DND-41 (cell line): ENCODE results near the gene ZNF222.

Experiments
- ATAC-seq: fragments of 200-7000 bp; cut with Tn5 transposase; 3 replicates; pipeline ENCODE4 v1.9.1; 2021; ENCODE audit warnings: low read depth; ENCODE audit not compliant: insufficient read depth
- DNase-seq: peaks from one replicate; pipeline ENCODE4 v3.0.0-alpha.2; 2020
- H2AFZ ChIP-seq: 2 replicates; pipeline ENCODE4 v1.6.0; 2012; ENCODE audit warnings: low read depth, low read length
- H3K27ac ChIP-seq: 2 replicates; pipeline ENCODE4 v1.5.1; 2012; ENCODE audit warnings: low read length, inconsistent platforms
- H3K27me3 ChIP-seq: fragments of 200-600 bp; sonication (generic); 2 replicates; pipeline ENCODE4 v1.6.0; 2012; ENCODE audit warnings: low read length, mild to moderate bottlenecking, inconsistent platforms; ENCODE audit not compliant: insufficient read depth, poor library complexity
- H3K36me3 ChIP-seq: 2 replicates; pipeline ENCODE4 v1.5.1; 2012; ENCODE audit warnings: low read length, inconsistent platforms; ENCODE audit not compliant: insufficient read depth
- H3K4me1 ChIP-seq: 2 replicates; pipeline ENCODE4 v1.5.1; 2012; ENCODE audit warnings: mild to moderate bottlenecking, low read length; ENCODE audit not compliant: insufficient read depth
- H3K4me2 ChIP-seq: 2 replicates; pipeline ENCODE4 v1.6.0; 2012; ENCODE audit warnings: mild to moderate bottlenecking, moderate library complexity, low read length, inconsistent platforms; ENCODE audit not compliant: insufficient read depth
- H3K4me3 ChIP-seq, 2 experiments: fragments of 200-600 bp in 1 of 2; shearing (Covaris generic) in 1 of 2; 2 replicates each; pipeline ENCODE4 v1.5.1; 2012 to 2016; ENCODE audit warnings: inconsistent platforms in 2 of 2, low read length in 2 of 2, mild to moderate bottlenecking in 2 of 2, low read depth in 1 of 2, moderate library complexity in 1 of 2
- H3K79me2 ChIP-seq: 2 replicates; pipeline ENCODE4 v1.6.0; 2012; ENCODE audit warnings: low read length, inconsistent platforms; ENCODE audit not compliant: insufficient read depth
- H3K9ac ChIP-seq: 2 replicates; pipeline ENCODE4 v1.6.0; 2012; ENCODE audit warnings: low read depth, mild to moderate bottlenecking, inconsistent platforms, low read length, moderate library complexity
- H3K9me3 ChIP-seq: 2 replicates; pipeline ENCODE4 v1.5.1; 2012; ENCODE audit warnings: low read length, moderate library complexity, mild to moderate bottlenecking, inconsistent platforms; ENCODE audit not compliant: insufficient read depth, severe bottlenecking
- H4K20me1 ChIP-seq: 2 replicates; pipeline ENCODE4 v1.6.0; 2012; ENCODE audit warnings: low read length; ENCODE audit not compliant: insufficient read depth
- EZH2 ChIP-seq: IDR thresholded peaks from 3 replicates; pipeline ENCODE4 v1.6.1; 2012; ENCODE audit warnings: borderline replicate concordance, low read depth, mild to moderate bottlenecking, moderate library complexity, low read length, inconsistent platforms; ENCODE audit not compliant: severe bottlenecking
- TF ChIP-seq, protein P1 (sequence below): IDR thresholded peaks from 2 replicates; pipeline ENCODE4 v1.5.1; 2012; ENCODE audit warnings: borderline replicate concordance, low read length, moderate library complexity, mild to moderate bottlenecking; ENCODE audit not compliant: poor library complexity, severe bottlenecking; ENCODE audit errors: extremely low read depth

Gene ZNF222

DNA sequence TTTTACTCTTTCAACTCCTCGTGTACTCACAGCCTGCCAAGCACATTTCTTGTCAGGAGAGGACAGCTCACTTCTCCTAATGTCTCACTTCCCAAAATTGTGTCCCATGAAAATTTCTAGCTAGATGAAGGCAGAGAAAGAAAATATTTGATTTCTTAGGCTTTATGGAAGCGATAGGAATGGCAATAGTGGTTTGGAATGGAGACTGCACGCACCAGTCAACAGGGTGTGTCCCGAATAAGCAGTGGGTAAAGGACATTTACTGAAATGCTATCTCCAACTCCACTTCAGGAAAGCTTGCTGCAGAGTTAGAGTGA lies 321 bp upstream of the ZNF222 start:
- H3K9me3 ChIP-seq = peaks cover 4% of the 10 kb centered on the region
- no peaks in the 10 kb centered on the region for H4K20me1 ChIP-seq
- H3K4me1 ChIP-seq = peaks cover 23% of the 10 kb centered on the region
- H3K4me2 ChIP-seq = peak overlapping the region; percentile 84
- H3K9ac ChIP-seq = peak overlapping the region; percentile 66
- ATAC-seq (no peak), DNase-seq (no peak)
- peaks cover 19% of the 10 kb centered on the region for H3K79me2 ChIP-seq
- peak overlapping the region; percentile 73 for H3K27ac ChIP-seq
- TF ChIP-seq EZH2 = no peak
- H2AFZ ChIP-seq = peak overlapping the region; percentile 97
- H3K4me3 ChIP-seq = peak overlapping the region; percentile 52 to 77; a peak in 3 of 4 replicates
- H3K27me3 ChIP-seq = no peaks in the 10 kb centered on the region
- H3K36me3 ChIP-seq = peaks cover 33% of the 10 kb centered on the region

DNA sequence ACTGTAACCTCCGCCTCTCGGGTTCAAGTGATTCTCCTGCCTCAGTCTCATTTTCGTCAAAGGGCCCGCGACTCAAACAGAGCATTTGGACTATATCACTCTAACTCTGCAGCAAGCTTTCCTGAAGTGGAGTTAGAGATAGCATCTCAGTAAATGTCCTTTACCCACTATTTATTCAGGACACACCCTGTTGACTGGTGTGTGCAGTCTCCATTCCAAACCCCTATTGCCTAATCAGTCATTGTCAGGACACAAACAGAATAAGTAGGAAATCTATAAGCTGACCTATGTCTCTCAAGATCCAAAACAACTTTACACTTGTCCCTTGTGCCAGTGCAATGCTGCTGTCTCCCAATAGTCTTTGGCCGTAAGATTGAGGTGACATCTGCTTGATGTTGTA lies 1.4 kb downstream of the ZNF222 start:
- Histone ChIP-seq H3K4me2 (peak overlapping the region; percentile 24; the same call in 1 of the 2 replicates), H3K79me2 (peaks cover 19% of the 10 kb centered on the region), H3K9ac (no peak overlapping the region), H4K20me1 (no peaks in the 10 kb centered on the region), H3K4me3 (0 out of 4 replicates have a peak overlapping the region, but pooled peaks of 1 of the 2 experiments have one; percentile 12), H2AFZ (no peak overlapping the region), H3K9me3 (peaks cover 13% of the 10 kb centered on the region), H3K4me1 (peaks cover 23% of the 10 kb centered on the region), H3K36me3 (peaks cover 51% of the 10 kb centered on the region), H3K27me3 (no peaks in the 10 kb centered on the region), H3K27ac (no peak overlapping the region)
- DNase-seq (no peak), ATAC-seq (no peak)
- TF ChIP-seq EZH2 = no peak
- TF ChIP-seq, protein P1, sequence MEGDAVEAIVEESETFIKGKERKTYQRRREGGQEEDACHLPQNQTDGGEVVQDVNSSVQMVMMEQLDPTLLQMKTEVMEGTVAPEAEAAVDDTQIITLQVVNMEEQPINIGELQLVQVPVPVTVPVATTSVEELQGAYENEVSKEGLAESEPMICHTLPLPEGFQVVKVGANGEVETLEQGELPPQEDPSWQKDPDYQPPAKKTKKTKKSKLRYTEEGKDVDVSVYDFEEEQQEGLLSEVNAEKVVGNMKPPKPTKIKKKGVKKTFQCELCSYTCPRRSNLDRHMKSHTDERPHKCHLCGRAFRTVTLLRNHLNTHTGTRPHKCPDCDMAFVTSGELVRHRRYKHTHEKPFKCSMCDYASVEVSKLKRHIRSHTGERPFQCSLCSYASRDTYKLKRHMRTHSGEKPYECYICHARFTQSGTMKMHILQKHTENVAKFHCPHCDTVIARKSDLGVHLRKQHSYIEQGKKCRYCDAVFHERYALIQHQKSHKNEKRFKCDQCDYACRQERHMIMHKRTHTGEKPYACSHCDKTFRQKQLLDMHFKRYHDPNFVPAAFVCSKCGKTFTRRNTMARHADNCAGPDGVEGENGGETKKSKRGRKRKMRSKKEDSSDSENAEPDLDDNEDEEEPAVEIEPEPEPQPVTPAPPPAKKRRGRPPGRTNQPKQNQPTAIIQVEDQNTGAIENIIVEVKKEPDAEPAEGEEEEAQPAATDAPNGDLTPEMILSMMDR = no peak

DNA sequence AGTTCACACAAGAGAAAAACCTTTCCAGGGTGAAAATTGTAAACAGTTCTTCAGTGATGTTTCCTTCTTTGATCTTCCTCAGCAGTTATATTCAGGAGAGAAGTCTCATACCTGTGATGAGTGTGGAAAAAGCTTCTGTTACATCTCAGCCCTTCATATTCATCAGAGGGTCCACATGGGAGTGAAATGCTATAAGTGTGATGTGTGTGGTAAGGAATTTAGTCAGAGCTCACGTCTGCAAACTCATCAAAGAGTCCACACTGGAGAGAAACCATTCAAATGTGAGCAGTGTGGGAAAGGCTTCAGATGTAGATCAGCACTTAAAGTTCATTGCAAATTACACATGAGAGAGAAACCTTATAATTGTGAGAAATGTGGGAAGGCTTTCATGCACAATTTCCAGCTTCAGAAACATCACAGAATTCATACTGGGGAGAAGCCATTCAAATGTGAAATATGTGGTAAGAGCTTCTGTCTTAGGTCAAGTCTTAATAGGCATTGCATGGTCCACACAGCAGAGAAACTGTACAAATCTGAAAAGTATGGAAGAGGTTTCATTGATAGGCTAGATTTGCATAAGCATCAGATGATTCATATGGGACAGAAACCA lies 6.9 kb downstream of the ZNF222 start:
- Histone ChIP-seq H3K4me1 (no peaks in the 10 kb centered on the region), H3K79me2 (no peaks in the 10 kb centered on the region; the same call in none of the 2 replicates), H3K27ac (no peak overlapping the region), H3K27me3 (no peaks in the 10 kb centered on the region), H3K9ac (no peak overlapping the region), H3K36me3 (peaks cover 55% of the 10 kb centered on the region), H3K9me3 (peaks cover 28% of the 10 kb centered on the region), H4K20me1 (no peaks in the 10 kb centered on the region), H3K4me3 (no peak overlapping the region), H2AFZ (no peak overlapping the region), H3K4me2 (no peak overlapping the region)
- ATAC-seq (no peak), DNase-seq (no peak)
- TF ChIP-seq, protein P1 = no peak
- no peak for TF ChIP-seq EZH2

DNA sequence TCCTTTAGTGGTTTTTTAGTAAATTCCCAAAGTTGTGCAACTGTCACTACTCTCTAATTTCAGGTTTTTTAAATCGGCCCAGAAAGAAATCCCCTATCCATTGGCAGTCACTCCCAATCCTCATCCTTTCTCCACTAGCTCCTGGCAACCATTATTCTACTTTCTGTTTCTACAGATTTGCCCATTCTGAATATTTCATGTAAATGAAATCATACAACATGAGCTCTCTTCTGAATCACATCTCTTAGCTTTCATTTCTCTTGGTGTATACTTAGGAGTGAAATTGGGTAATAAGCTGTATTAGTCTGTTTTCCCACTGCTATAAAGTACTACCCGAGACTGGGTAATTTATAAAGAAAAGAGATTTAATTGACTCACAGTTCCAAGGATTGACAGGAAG lies 17.0 kb downstream of the ZNF222 start:
- Histone ChIP-seq H3K4me1 (no peaks in the 10 kb centered on the region), H3K79me2 (no peaks in the 10 kb centered on the region), H3K27ac (no peak overlapping the region), H3K4me2 (no peak overlapping the region), H3K9ac (no peak overlapping the region), H3K36me3 (no peaks in the 10 kb centered on the region), H3K9me3 (no peaks in the 10 kb centered on the region), H2AFZ (no peak overlapping the region), H3K27me3 (no peaks in the 10 kb centered on the region), H4K20me1 (no peaks in the 10 kb centered on the region), H3K4me3 (no peak overlapping the region)
- no peak for TF ChIP-seq EZH2
- TF ChIP-seq, protein P1 = no peak
- DNase-seq (no peak), ATAC-seq (no peak)
